ENCODE results near the gene TP53TG5. TPM values are rescaled to one million over a fixed set of nuclear protein-coding genes. Genes with fewer than 3 reads are reported as not detected.
A peak's percentile ranks its signal among the peaks of the same experiment; 100 is the strongest.

TP53TG5 gene
- total and polyA plus RNA-seq, 3 experiments from 2014 or later = not detected

- H3K4me3 Mint-ChIP-seq = peak overlapping the region; percentile 94 to 99 (median 97)
- Histone ChIP-seq H3K4me1 (ENCODE audit: insufficient read depth, low read length) (peaks cover 21% of the 10 kb centered on the region), H3K27ac (ENCODE audit: low read depth, low read length) (peak overlapping the region; percentile 64), H3K27me3 (ENCODE audit: insufficient read depth, low read length, poor library complexity, severe bottlenecking) (no peaks in the 10 kb centered on the region), H3K4me3 (ENCODE audit: low read length) (peak overlapping the region; percentile 86), H3K36me3 (ENCODE audit: insufficient read depth, low read length) (peaks cover 24% of the 10 kb centered on the region), H3K9me3 (ENCODE audit: low read length) (no peaks in the 10 kb centered on the region)
- no peaks in the 10 kb centered on the region for H3K9me3 Mint-ChIP-seq
- peaks cover 36 to 54% (median 50%) of the 10 kb centered on the region in 3 donors for H3K4me1 Mint-ChIP-seq
- peak overlapping the region; percentile 96 to 99 (median 98) for H3K27ac Mint-ChIP-seq
- no peak for DNase-seq
- POLR2A ChIA-PET = interaction anchor here (1.9 to 3.0 kb wide), 3 partner anchors 10 to 53 kb away, joined by 22 to 25 read pairs (median 23); partner anchors contain the start of genes DBNDD2 and SYS1
- H3K36me3 Mint-ChIP-seq = peaks cover 0 to 57% (median 16%) of the 10 kb centered on the region in 3 donors
- H3K27me3 Mint-ChIP-seq = no peaks in the 10 kb centered on the region
- CTCF ChIA-PET = interaction anchor here (1.7 to 5.1 kb wide), 4 partner anchors 12 to 54 kb away, joined by 4 to 23 read pairs (median 21); partner anchors contain the start of gene SYS1
These were observed 38.8 kb upstream of the TP53TG5 start for GRCh38 chr20:45416917-45417316.

GRCh38 chr20:45415822-45416637 is 37.9 kb upstream of the TP53TG5 start, which contains the start of gene PIGT:
TSS of gene PIGT (plus strand) at chr20:45416141. CDS start at chr20:45416157, 16 bp downstream.
- Histone ChIP-seq H3K4me3 (ENCODE audit: low read length) (peak within 1 kb of the TSS; percentile 86), H3K27me3 (ENCODE audit: insufficient read depth, low read length, poor library complexity, severe bottlenecking) (no peaks in the 10 kb centered on the region), H3K4me1 (ENCODE audit: insufficient read depth, low read length) (peaks cover 21% of the 10 kb centered on the region), H3K36me3 (ENCODE audit: insufficient read depth, low read length) (peaks cover 18% of the 10 kb centered on the region), H3K9me3 (ENCODE audit: low read length) (no peaks in the 10 kb centered on the region), H3K27ac (ENCODE audit: low read depth, low read length) (peak within 1 kb of the TSS; percentile 64)
- DNase-seq = peak; percentile 85 to 95 (median 94)
- Mint-ChIP-seq H3K9me3 (no peaks in the 10 kb centered on the region), H3K36me3 (peaks cover 0 to 51% (median 16%) of the 10 kb centered on the region in 3 donors), H3K27me3 (no peaks in the 10 kb centered on the region), H3K4me3 (peak within 1 kb of the TSS; percentile 94 to 99 (median 97)), H3K27ac (peak within 1 kb of the TSS; percentile 96 to 99 (median 98)), H3K4me1 (peaks cover 36 to 54% (median 50%) of the 10 kb centered on the region in 3 donors)
- ChIA-PET CTCF (interaction anchor here (0.8 to 2.2 kb wide), 7 partner anchors 9 to 55 kb away, joined by 3 to 19 read pairs (median 6); partner anchors contain the start of gene SYS1), POLR2A (interaction anchor here (0.7 to 3.0 kb wide), 7 partner anchors 9 to 947 kb away, joined by 3 to 25 read pairs (median 5); partner anchors contain the start of genes DBNDD2 and SYS1)

GRCh38 chr20:45413479-45413878 is 35.4 kb upstream of the TP53TG5 start:
- CTCF ChIA-PET = interaction anchor here (1.2 to 2.8 kb wide), 5 partner anchors 23 to 53 kb away, joined by 4 to 17 read pairs (median 4); partner anchors contain the start of gene SYS1
- peak overlapping the region in 5 of 8 donors; percentile 17 to 68 (median 60) for H3K27ac Mint-ChIP-seq
- H3K27me3 Mint-ChIP-seq = no peaks in the 10 kb centered on the region
- no peaks in the 10 kb centered on the region for H3K36me3 ChIP-seq (ENCODE audit: insufficient read depth, low read length)
- no peak overlapping the region for H3K4me3 ChIP-seq (ENCODE audit: low read length)
- DNase-seq = no peak
- H3K4me1 ChIP-seq (ENCODE audit: insufficient read depth, low read length) = peaks cover 21% of the 10 kb centered on the region
- peaks cover 36 to 44% (median 41%) of the 10 kb centered on the region in 3 donors for H3K4me1 Mint-ChIP-seq
- H3K9me3 Mint-ChIP-seq = no peaks in the 10 kb centered on the region
- no peaks in the 10 kb centered on the region for H3K27me3 ChIP-seq (ENCODE audit: insufficient read depth, low read length, poor library complexity, severe bottlenecking)
- H3K4me3 Mint-ChIP-seq = peak overlapping the region in 2 of 7 donors; percentile 12 to 37
- H3K36me3 Mint-ChIP-seq = peaks cover 0 to 39% (median 13%) of the 10 kb centered on the region in 3 donors
- POLR2A ChIA-PET = interaction anchor here (0.7 to 1.3 kb wide), 2 partner anchors 50 to 51 kb away, joined by 4 read pairs; no protein-coding TSS in a partner anchor
- H3K27ac ChIP-seq (ENCODE audit: low read depth, low read length) = no peak overlapping the region
- no peaks in the 10 kb centered on the region for H3K9me3 ChIP-seq (ENCODE audit: low read length)

GRCh38 chr20:45412653-45413052 is 34.5 kb upstream of the TP53TG5 start:
- CTCF ChIA-PET = interaction anchor here (1.0 to 2.8 kb wide), 6 partner anchors 24 to 52 kb away, joined by 3 to 17 read pairs (median 4); no protein-coding TSS in a partner anchor
- Histone ChIP-seq H3K4me3 (ENCODE audit: low read length) (no peak overlapping the region), H3K27ac (ENCODE audit: low read depth, low read length) (no peak overlapping the region), H3K9me3 (ENCODE audit: low read length) (no peaks in the 10 kb centered on the region), H3K4me1 (ENCODE audit: insufficient read depth, low read length) (peaks cover 19% of the 10 kb centered on the region), H3K27me3 (ENCODE audit: insufficient read depth, low read length, poor library complexity, severe bottlenecking) (no peaks in the 10 kb centered on the region), H3K36me3 (ENCODE audit: insufficient read depth, low read length) (no peaks in the 10 kb centered on the region)
- Mint-ChIP-seq H3K27me3 (peaks cover 0 to under 1% of the 10 kb centered on the region in 2 donors), H3K4me1 (peaks cover 31 to 40% (median 32%) of the 10 kb centered on the region in 3 donors), H3K9me3 (no peaks in the 10 kb centered on the region), H3K27ac (peak overlapping the region in 4 of 8 donors; percentile 1 to 82 (median 34)), H3K36me3 (peaks cover 0 to 31% (median 10%) of the 10 kb centered on the region in 3 donors), H3K4me3 (peak overlapping the region in 1 of 7 donors; percentile 12)
- POLR2A ChIA-PET = interaction anchor here (1.3 kb wide), 1 partner anchor 50 kb away, joined by 4 read pairs; no protein-coding TSS in a partner anchor
- no peak for DNase-seq

GRCh38 chr20:45410887-45411286 is 32.8 kb upstream of the TP53TG5 start:
- no peak overlapping the region for H3K4me3 ChIP-seq (ENCODE audit: low read length)
- H3K27me3 ChIP-seq (ENCODE audit: insufficient read depth, low read length, poor library complexity, severe bottlenecking) = no peaks in the 10 kb centered on the region
- Mint-ChIP-seq H3K36me3 (peaks cover 0 to 20% (median 10%) of the 10 kb centered on the region in 3 donors), H3K4me1 (peaks cover 15 to 29% (median 21%) of the 10 kb centered on the region in 3 donors), H3K4me3 (peak overlapping the region in 1 of 7 donors; percentile 46), H3K27ac (peak overlapping the region in 3 of 8 donors; percentile 9 to 68 (median 41)), H3K9me3 (no peaks in the 10 kb centered on the region), H3K27me3 (peaks cover 0 to 3% of the 10 kb centered on the region in 2 donors)
- peaks cover 7% of the 10 kb centered on the region for H3K4me1 ChIP-seq (ENCODE audit: insufficient read depth, low read length)
- no peaks in the 10 kb centered on the region for H3K9me3 ChIP-seq (ENCODE audit: low read length)
- no peak overlapping the region for H3K27ac ChIP-seq (ENCODE audit: low read depth, low read length)
- ChIA-PET CTCF (interaction anchor here (0.7 to 2.9 kb wide), 2 partner anchors 26 to 37 kb away, joined by 3 to 7 read pairs; no protein-coding TSS in a partner anchor), POLR2A (no interaction called here)
- H3K36me3 ChIP-seq (ENCODE audit: insufficient read depth, low read length) = no peaks in the 10 kb centered on the region
- no peak for DNase-seq

- ChIA-PET CTCF (interaction anchor here (2.9 kb wide), 1 partner anchor 36 kb away, joined by 7 read pairs; no protein-coding TSS in a partner anchor), POLR2A (no interaction called here)
- no peak for DNase-seq
- Histone ChIP-seq H3K4me3 (ENCODE audit: low read length) (no peak overlapping the region), H3K27me3 (ENCODE audit: insufficient read depth, low read length, poor library complexity, severe bottlenecking) (no peaks in the 10 kb centered on the region), H3K36me3 (ENCODE audit: insufficient read depth, low read length) (no peaks in the 10 kb centered on the region), H3K9me3 (ENCODE audit: low read length) (no peaks in the 10 kb centered on the region), H3K27ac (ENCODE audit: low read depth, low read length) (no peak overlapping the region), H3K4me1 (ENCODE audit: insufficient read depth, low read length) (peaks cover 5% of the 10 kb centered on the region)
- H3K4me3 Mint-ChIP-seq = peak overlapping the region in 1 of 7 donors; percentile 46
- peaks cover 12 to 25% (median 16%) of the 10 kb centered on the region in 3 donors for H3K4me1 Mint-ChIP-seq
- peaks cover 0 to 15% (median 10%) of the 10 kb centered on the region in 3 donors for H3K36me3 Mint-ChIP-seq
- H3K9me3 Mint-ChIP-seq = no peaks in the 10 kb centered on the region
- H3K27me3 Mint-ChIP-seq = peaks cover 0 to 3% of the 10 kb centered on the region in 2 donors
- H3K27ac Mint-ChIP-seq = peak overlapping the region in 1 of 8 donors; percentile 55
These were observed 31.6 kb upstream of the TP53TG5 start for GRCh38 chr20:45409521-45410272.

GRCh38 chr20:45408646-45409213 is 30.6 kb upstream of the TP53TG5 start:
- no peaks in the 10 kb centered on the region for H3K9me3 ChIP-seq (ENCODE audit: low read length)
- peak overlapping the region in 6 of 8 donors; percentile 14 to 89 (median 75) for H3K27ac Mint-ChIP-seq
- H3K4me1 Mint-ChIP-seq = peaks cover 8 to 23% (median 17%) of the 10 kb centered on the region in 3 donors
- H3K36me3 ChIP-seq (ENCODE audit: insufficient read depth, low read length) = no peaks in the 10 kb centered on the region
- peaks cover 0 to 3% of the 10 kb centered on the region in 2 donors for H3K27me3 Mint-ChIP-seq
- H3K4me3 Mint-ChIP-seq = peak overlapping the region in 6 of 7 donors; percentile 3 to 79 (median 62)
- peaks cover 0 to 15% (median 10%) of the 10 kb centered on the region in 3 donors for H3K36me3 Mint-ChIP-seq
- peaks cover 5% of the 10 kb centered on the region for H3K4me1 ChIP-seq (ENCODE audit: insufficient read depth, low read length)
- POLR2A ChIA-PET = interaction anchor here (3.5 kb wide), 1 partner anchor 7 kb away, joined by 25 read pairs; the partner anchor contains the start of gene PIGT
- H3K4me3 ChIP-seq (ENCODE audit: low read length) = no peak overlapping the region
- H3K9me3 Mint-ChIP-seq = no peaks in the 10 kb centered on the region
- DNase-seq = peak in 1 of 5 donors; percentile 23
- H3K27me3 ChIP-seq (ENCODE audit: insufficient read depth, low read length, poor library complexity, severe bottlenecking) = no peaks in the 10 kb centered on the region
- CTCF ChIA-PET = interaction anchor here (0.9 to 2.9 kb wide), 3 partner anchors 28 to 41 kb away, joined by 3 to 10 read pairs (median 7); no protein-coding TSS in a partner anchor
- H3K27ac ChIP-seq (ENCODE audit: low read depth, low read length) = no peak overlapping the region

All from CD8-positive, alpha-beta memory T cell (primary cell).